ENCODE results near the gene ABLIM1.

Gene ABLIM1

DNA sequence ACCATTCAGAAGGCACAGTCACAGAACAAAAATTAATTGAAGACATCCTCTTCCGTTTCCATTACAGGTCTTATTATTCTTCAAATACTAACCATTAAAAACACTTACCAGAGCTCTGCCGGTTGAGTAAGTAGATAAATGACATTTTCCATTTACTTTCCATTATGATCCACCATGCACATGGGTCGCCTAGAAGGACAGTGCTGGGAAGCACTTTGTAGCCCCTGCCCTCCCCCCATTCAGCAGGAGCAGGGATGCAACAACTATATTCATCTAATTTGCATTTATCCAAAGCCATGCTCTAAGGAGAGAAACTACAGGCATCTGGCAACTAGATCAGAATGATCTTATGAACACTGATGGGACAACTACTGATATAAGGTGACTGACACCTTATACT lies 177.0 kb downstream of the ABLIM1 start:
- TF ChIP-seq, protein P1, sequence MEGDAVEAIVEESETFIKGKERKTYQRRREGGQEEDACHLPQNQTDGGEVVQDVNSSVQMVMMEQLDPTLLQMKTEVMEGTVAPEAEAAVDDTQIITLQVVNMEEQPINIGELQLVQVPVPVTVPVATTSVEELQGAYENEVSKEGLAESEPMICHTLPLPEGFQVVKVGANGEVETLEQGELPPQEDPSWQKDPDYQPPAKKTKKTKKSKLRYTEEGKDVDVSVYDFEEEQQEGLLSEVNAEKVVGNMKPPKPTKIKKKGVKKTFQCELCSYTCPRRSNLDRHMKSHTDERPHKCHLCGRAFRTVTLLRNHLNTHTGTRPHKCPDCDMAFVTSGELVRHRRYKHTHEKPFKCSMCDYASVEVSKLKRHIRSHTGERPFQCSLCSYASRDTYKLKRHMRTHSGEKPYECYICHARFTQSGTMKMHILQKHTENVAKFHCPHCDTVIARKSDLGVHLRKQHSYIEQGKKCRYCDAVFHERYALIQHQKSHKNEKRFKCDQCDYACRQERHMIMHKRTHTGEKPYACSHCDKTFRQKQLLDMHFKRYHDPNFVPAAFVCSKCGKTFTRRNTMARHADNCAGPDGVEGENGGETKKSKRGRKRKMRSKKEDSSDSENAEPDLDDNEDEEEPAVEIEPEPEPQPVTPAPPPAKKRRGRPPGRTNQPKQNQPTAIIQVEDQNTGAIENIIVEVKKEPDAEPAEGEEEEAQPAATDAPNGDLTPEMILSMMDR (IDR thresholded peaks at IDR 0.05; ENCODE audit: extremely low read depth, missing control alignments) = no peak
- no peak for DNase-seq (ENCODE audit: low spot score)

DNA sequence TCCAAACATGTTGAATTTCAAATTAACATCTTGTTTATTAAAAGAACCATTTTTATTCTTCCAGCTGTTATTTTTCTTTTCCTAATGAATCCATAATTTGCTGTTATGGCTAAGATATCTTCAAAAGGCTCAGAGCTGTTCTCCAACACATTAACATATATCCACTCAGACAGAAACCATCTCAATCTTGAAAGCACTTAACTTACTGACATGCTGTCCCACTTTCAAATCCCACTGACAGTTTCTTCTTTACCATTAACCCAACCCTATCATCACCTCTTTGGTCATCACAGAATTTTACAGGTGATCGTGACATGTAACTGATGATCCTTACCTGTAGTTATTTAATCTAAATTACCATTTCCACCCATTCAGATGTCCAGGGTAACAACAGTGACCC lies 178.2 kb downstream of the ABLIM1 start:
- TF ChIP-seq, protein P1 (IDR thresholded peaks at IDR 0.05; ENCODE audit: extremely low read depth, missing control alignments) = no peak
- no peak for DNase-seq (ENCODE audit: low spot score)

DNA sequence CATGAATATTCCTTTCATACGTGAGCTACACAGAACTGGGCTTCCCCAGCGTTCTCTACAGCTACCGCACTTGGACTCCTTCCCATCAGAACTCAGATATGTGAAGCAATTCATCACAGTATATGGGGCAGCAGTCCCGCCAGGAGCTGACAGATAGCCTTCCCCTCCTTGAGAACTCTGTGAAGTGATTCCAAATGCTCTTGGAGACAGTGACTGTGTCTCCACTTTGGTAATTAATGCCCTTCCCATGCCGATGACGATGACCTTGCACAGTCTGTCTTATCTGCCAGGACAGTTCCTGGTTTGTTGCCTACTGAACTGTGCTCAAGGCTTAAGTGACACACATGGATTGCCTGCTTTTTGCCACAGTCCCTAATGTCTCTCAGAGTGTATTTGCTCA lies 178.8 kb downstream of the ABLIM1 start:
- DNase-seq (ENCODE audit: low spot score) = no peak
- TF ChIP-seq, protein P1 (IDR thresholded peaks at IDR 0.05; ENCODE audit: extremely low read depth, missing control alignments) = no peak

DNA sequence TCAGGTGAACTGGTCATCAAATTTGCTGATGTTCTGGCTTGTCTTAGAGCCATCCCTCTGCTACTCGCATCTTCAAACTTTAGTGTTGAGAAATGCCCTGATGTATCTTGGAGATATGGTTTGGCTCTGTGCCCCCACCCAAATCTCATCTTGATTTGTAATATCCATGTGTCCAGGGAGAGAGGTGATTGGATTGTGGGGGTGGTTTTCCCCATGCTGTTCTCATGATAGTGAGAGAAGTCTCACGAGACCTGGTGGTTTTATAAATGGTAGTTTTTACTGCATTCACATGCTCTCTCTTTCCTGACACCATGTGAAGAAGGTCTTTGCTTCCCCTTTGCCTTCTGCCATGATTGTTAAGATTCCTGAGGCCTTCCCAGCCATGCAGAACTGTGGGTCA lies 179.8 kb downstream of the ABLIM1 start:
- no peak for DNase-seq (ENCODE audit: low spot score)
- TF ChIP-seq, protein P1 (IDR thresholded peaks at IDR 0.05; ENCODE audit: extremely low read depth, missing control alignments) = no peak

DNA sequence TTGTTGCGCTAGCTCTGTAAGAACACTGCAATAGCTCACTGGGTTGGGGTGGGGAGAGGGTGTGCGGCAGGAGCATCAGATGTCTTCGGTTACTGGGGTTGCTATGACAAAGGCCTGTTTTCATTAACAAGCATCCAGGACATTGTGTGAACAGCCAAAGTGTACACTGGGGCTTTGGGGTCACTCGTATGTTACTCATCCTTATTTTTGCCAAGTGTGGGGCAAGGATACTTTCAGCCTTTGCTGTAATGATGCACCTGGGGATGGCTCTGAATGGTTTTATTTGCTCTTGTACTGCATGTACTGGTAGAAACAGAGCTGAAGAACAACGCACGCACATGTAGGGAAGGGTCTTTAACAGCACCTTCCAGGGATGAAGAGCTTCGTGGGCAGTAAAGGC lies 180.8 kb downstream of the ABLIM1 start:
- no peak for DNase-seq (ENCODE audit: low spot score)
- TF ChIP-seq, protein P1 (IDR thresholded peaks at IDR 0.05; ENCODE audit: extremely low read depth, missing control alignments) = no peak

DNA sequence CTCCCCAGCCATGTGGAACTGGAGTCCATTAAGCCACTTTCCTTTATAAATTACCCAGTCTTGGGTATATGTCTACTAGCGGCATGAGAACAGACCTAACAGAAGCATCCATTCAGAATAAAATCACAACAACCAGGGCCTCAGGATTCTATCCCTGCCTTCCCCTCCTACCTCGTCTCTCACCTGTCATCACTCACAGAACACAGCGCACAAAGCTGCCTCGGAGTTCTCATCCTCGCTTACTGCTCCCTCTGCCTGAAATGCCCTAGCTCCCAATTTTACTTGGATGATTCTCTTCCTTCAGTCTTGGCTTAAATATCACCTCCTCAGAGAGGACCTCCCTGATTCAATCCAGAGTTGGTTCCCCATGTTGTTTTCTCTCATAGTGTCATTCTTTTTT lies 183.1 kb downstream of the ABLIM1 start:
- DNase-seq (ENCODE audit: low spot score) = no peak
- TF ChIP-seq, protein P1 (IDR thresholded peaks at IDR 0.05; ENCODE audit: extremely low read depth, missing control alignments) = no peak

DNA sequence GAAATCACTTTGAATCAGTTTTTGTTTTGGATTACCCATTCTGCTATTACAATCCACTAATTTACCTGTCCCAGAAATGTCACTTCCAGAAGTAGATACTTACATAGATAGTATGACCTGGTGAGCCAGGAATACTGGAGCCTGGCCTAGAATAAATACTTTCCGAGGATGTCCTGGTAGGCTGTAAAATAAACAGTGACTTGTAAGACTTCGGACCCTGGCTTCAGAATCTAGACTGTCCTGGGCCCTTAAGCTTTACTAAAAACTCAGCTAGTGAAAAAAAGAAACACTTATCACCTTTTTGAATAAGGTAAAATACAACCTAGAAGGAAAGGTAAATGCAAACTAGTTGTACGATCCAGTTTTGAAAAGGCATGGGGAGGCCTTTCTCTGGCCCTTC lies 184.3 kb downstream of the ABLIM1 start:
- DNase-seq (ENCODE audit: low spot score) = no peak
- TF ChIP-seq, protein P1 (IDR thresholded peaks at IDR 0.05; ENCODE audit: extremely low read depth, missing control alignments) = no peak
